Astrocyte of the cerebellum (primary cell): ENCODE measurements around the gene RLN3.

ENCODE experiments used
- DNase-seq: peaks from one replicate; pipeline ENCODE4 v3.0.0-alpha.2; 2011; ENCODE audit warnings: low read depth
- H3K4me3 ChIP-seq: 2 replicates; pipeline ENCODE4 v1.5.1; 2011; ENCODE audit warnings: mild to moderate bottlenecking, low read depth, low read length, moderate library complexity
- in situ Hi-C: cut with HindIII; loops from 2 replicates; pipeline ENCODE4 v1.10.0; 2017; ENCODE audit warnings: low sequenced_read_pairs
- TF ChIP-seq, protein P1 (sequence below): IDR thresholded peaks from 2 replicates; pipeline ENCODE4 v1.5.1; 2012; ENCODE audit warnings: low read length, low read depth, moderate library complexity, mild to moderate bottlenecking; ENCODE audit errors: missing control alignments

The RLN3 gene

DNA sequence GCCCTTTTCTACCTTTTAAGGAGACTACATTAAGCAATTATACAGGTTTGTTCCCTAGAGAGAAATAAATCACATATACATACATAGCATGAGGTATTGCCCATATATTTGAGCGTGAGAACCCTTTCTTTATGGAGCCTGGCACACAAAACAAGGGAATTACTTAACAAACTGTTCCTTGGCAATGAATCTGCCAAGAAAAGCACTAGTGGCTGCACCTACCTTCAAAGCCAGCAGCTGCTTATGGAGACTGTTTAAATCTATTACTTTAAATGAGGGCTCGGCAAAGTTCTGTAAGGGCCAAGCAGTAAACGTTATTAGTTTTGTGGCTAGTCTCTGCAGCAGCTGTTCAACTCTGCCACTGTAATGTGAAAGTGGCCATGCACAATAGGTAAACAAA is 28.9 kb upstream of the RLN3 start:
- DNase-seq = no peak
- in situ Hi-C loops = no loop called here
- no peak overlapping the region for H3K4me3 ChIP-seq
- TF ChIP-seq, protein P1, sequence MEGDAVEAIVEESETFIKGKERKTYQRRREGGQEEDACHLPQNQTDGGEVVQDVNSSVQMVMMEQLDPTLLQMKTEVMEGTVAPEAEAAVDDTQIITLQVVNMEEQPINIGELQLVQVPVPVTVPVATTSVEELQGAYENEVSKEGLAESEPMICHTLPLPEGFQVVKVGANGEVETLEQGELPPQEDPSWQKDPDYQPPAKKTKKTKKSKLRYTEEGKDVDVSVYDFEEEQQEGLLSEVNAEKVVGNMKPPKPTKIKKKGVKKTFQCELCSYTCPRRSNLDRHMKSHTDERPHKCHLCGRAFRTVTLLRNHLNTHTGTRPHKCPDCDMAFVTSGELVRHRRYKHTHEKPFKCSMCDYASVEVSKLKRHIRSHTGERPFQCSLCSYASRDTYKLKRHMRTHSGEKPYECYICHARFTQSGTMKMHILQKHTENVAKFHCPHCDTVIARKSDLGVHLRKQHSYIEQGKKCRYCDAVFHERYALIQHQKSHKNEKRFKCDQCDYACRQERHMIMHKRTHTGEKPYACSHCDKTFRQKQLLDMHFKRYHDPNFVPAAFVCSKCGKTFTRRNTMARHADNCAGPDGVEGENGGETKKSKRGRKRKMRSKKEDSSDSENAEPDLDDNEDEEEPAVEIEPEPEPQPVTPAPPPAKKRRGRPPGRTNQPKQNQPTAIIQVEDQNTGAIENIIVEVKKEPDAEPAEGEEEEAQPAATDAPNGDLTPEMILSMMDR = no peak

DNA sequence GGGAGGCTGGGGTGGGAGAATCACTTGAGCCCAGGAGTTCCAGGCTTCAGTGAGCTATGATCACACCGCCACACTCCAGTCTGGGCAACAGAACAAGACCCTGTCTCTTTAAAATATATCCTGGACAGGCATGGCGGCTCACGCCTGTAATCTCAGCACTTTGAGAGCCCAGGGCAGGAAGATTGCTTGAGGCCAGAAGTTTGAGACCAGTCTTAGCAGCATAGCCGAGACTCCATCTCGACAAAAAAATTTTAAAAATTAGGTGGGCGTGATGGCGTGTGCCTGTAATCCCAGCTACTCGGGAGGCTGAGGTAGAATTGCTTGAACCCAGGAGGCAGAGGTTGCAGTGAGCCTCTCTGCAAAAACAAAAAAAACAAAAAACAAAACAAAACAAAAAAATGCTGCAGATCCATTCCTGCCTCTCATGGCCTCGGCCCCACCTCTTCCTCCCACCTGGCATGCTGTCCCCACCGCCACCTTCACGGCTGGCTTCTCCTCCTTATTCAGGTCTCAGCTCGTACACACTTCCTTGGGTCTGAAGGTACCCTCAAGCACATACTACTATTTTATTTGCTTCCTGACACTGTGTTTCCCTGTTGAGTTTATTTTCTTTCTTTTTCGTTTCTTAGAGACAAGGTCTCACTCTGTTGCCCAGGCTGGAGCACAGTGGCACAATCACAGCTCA is 27.1 kb upstream of the RLN3 start:
- DNase-seq = no peak
- H3K4me3 ChIP-seq = no peak overlapping the region
- in situ Hi-C loops = no loop called here
- TF ChIP-seq, protein P1 = no peak

GRCh38 chr19:14002571-14003250 is 25.2 kb upstream of the RLN3 start:
- in situ Hi-C loops = no loop called here
- no peak for DNase-seq
- H3K4me3 ChIP-seq = no peak overlapping the region
- TF ChIP-seq, protein P1 = no peak

DNA sequence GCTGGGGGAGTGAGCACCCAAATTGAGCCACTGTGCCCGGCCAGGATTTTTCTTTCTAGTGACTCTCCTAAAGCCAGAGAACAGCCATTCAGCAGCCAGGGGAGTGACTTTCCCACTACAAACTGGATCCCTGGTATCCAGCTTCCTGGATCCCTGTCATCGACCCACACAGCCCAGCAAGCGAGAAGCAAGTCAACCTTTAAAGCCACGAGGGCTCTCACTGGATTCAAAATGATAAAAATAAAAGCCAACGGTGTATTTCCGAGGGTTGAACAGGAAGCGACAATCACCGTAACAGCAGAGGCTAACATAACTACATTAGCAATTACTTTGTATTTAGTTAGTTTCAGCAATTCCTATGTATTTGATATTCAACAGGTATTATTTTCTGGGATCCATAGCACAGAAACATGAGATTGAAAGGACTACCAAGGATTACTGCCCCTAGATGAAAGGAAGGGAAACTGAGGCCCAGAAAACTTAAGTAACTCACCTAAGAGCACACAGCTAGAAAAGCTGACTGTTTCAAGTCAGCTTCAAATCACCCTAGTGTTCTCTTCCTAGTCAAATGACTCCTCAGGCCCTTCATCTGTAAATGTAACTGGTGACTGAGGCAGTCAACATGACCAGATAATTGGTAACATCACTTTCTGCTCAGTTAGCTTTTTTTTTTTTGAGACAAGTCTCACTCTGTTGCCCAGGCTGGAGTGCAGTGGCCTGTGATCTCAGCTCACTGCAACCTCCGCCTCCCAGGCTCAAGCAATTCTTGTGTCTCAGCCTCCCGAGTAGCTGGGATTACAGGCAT is 24.5 kb upstream of the RLN3 start:
- H3K4me3 ChIP-seq = no peak overlapping the region
- in situ Hi-C loops = no loop called here
- no peak for DNase-seq
- TF ChIP-seq, protein P1 = no peak

- in situ Hi-C loops = no loop called here
- H3K4me3 ChIP-seq = no peak overlapping the region
- TF ChIP-seq, protein P1 = no peak
- DNase-seq = no peak
Measured at GRCh38 chr19:14004619-14005348, 23.2 kb upstream of the RLN3 start.
